DMS53 (cell line): ENCODE measurements around the gene SOX8.
A peak's percentile ranks its signal among the peaks of the same experiment; 100 is the strongest.

ENCODE experiments used
- DNase-seq: peaks from one replicate; lab custom pipeline; 2025; lab: John Stamatoyannopoulos, UW

Gene SOX8

GRCh38 chr16:1008085-1008484, 26.5 kb downstream of the SOX8 start:
- no peak for DNase-seq

DNA sequence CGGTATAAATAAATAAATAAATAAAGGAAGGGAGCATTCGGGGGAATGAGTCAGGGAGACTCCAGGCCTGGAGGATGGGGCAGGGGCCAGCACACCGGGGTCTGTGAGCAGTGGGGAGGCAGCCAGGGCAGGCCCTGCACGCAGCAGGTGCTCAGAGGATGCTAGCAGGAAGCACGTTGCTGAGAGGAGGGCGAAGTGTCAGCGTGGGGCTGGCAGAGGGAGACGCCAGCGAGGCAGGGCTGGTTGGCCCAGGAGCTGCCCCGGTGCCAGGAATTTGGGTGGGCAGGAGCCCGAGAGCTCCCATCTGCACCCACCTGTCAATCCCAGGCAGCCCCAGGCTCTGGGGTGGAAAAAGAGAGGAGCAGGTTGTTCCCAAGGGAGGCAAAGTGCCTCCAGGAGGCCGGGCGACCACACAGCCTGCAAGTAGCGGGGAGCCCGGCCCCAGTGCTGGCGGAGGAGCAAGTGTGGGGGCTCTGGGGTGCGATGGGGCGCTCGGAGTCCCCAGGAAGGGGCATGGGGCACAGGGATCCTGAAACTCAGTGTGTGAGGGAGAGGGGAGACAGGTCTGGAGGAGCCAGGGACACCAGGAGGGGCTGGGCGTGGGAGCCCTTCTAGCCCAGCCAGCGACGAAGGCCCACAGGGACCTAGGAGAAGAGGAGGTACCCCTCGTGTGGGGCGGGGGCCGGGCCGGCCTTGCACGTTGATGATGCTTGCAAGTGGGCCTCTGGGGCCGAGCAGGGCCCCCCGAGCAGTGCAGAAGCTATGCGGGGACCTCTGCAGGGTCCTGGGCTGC, 28.0 kb downstream of the SOX8 start:
- DNase-seq, result no peak

DNA sequence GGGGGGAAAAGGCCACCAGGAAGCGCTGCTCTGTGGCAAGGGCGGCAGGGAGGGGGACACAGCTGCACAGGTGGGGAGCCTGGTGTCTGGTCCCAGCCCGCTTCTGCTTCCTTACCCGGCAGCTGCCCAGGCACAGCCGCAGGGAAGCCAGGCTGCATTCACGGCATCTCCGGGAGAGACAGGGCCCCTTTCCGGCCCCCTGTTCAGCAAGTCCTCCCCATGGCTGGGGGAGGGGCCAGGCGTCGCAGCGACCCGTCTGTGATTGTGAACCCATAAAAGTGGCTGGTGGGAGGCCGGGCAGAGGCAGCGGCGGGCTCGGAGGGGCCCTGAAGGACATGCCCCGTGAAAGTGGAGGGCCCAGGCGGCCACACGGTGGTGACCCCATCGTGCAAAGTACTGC, 28.7 kb downstream of the SOX8 start:
- DNase-seq, result no peak

DNA sequence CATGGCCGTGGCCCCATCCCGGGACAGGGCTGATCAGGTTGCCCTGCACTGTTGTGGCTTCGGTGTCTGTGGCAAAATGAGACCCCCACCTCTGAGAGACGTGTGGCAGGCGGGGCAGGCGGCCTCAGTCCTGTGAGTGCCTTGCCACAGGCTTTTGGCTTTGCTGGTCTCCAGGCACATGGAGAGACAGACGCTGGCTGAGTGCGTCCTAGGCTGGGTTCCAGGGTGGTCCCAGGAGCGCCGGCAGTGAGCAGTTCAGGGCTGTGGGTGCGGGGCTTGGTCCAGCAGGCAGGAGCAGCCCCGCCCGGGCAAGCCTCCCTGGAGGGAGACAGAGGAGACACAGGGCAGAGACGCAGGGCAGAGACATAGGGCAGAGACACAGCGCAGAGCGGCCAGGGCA, 29.2 kb downstream of the SOX8 start:
- DNase-seq, result no peak

GRCh38 chr16:1011316-1012082, 29.9 kb downstream of the SOX8 start:
- DNase-seq, result no peak

GRCh38 chr16:1012135-1012534, 30.6 kb downstream of the SOX8 start:
- no peak for DNase-seq

DNA sequence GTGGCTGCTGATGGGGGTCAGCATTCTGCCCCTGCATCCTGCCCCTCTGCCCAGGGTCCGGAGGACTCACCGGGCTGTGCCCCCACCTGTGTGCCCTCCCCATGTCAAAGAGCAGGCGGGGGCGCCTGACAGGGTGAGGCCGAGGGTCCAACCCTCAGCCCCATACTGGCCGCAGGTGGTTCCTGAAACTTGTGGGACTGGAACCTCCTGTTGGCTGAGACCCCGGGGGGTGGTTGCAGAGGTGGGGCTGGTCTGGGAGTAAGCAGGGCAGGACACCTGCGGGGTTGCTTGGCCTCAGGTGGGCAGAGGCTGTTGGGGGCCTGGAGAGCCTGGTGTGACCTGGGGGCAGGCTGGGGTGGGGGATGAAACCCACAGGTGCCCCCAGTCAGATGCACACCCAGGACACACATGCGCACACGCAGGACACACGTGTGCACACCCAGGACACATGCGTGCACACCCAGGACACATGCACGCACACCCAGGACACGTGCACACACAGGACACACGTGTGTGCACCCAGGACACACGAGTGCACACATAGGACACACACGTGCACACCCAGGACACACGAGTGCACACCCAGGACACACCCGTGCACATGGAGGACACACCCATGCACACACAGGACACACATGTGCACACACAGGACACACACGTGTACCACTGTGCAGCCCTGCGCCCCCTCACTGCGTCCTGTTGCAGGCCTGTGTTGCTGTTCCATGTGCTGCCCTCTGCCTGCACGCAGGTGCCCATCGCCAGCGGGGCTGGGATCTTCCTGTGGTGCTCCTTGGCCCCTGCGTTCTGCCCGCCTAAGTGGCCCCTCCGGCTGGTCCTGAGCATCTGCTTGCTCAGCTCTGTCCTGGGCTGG, 31.4 kb downstream of the SOX8 start:
- DNase-seq, result no peak

DNA sequence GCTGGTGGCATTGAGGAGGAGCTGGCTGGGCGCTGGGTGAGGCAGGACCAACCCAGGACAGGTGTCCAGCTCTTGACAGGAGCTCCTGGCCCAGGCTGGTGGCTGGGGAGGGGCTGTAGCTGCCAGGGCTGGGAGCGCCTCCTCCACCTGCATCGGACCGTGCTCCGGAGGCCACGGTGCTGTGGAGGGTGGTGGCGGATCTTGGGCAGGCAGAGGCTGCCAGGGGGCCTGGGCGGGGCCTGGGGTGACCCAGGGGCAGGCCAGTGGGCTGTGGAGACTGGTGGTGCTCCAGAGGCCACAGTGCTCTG, 32.0 kb downstream of the SOX8 start:
- no peak for DNase-seq

- DNase-seq, result no peak
Observed at GRCh38 chr16:1014221-1014620, 32.7 kb downstream of the SOX8 start.

GRCh38 chr16:1014771-1015495, 33.4 kb downstream of the SOX8 start:
- no peak for DNase-seq

DNA sequence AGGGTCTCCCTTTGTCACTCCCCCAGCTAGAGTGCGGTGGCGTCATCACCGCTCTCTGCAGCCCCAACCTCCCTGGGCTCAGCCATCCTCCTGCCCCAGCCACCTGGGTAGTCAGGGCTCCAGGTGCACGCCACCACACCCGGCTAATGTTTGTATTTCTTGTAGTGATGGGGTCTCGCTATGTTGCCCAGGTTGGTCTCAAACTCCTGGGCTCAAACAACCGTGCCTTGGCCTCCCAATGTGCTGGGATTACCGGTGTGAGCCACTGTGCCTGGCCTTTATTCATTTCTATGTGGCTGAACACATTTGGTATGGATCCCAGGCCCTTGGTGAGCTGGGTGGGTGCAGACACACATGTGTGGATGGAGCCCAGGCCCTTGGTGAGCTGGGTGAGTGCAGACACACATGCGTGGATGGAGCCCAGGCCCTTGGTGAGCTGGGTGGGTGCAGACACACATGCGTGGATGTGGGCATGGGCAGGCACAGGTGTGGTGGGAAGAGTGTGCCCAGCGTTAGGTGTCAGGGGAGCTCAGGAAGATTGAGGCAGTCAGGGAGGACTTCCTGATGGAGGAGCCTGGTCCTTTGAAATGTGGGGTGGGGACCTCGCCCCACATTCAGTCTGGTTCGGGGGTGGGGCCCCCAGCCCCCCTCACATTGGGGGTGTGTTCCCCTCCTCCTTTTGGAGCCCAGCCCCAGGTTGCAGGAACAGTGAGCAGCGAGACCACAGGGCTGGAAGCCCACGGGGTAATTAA, 37.1 kb downstream of the SOX8 start:
- DNase-seq, result no peak

- no peak for DNase-seq
Observed at GRCh38 chr16:1019231-1020090, 37.9 kb downstream of the SOX8 start.

GRCh38 chr16:1020091-1020399, 38.5 kb downstream of the SOX8 start:
- no peak for DNase-seq

- no peak for DNase-seq
Observed at GRCh38 chr16:1020591-1020990, 39.0 kb downstream of the SOX8 start.

DNA sequence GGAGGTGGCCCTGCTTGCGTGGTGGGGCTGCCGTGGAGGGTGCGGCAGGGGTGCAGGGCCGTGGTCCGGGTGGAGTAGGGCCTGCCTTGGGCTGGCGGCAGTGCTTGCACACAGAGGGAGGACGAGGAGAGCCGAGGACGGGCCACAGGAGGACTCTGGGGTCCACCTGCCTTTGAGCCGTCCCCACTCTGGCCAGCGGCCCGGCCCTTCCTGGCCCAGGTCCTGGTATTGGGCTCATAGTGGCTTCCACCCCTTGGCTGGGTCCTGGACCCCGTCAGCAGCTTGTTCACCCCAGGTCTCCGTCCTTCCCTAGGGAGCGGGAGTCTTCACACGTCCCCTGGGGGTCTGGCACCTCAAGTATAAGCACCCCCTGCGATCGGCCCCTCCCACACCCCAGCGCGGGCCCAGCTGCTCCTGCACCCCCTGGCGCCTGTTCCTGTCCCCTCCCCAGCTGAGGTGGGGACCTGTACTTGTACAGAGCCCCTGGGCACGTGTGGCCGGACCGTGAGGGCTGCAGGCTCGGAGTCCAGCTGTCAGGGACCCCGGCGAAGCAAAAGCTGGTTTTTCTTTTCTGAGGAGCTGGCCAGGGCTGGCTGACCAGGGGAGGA, 40.1 kb downstream of the SOX8 start:
- DNase-seq, result no peak

DNA sequence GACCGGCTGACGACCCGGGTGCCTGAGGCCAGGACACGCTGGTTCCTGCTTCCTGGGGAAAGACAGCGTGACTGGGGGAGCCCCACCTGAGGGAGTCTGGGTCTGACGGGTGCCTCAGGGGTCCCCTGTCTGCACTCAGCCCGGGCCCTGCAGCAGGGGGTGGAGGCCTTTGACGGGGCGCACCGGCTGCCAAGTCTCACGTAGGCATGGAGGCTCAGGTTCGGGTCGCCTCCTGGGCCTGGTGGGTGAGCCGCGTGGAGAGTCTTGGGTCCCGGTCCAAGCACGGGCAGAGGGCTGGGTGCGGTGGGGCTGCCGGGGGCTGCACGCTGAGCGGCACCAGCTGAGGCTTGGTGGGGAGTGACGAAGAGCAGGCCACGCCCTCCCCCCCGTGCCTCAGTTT, 40.9 kb downstream of the SOX8 start:
- DNase-seq, result no peak

DNA sequence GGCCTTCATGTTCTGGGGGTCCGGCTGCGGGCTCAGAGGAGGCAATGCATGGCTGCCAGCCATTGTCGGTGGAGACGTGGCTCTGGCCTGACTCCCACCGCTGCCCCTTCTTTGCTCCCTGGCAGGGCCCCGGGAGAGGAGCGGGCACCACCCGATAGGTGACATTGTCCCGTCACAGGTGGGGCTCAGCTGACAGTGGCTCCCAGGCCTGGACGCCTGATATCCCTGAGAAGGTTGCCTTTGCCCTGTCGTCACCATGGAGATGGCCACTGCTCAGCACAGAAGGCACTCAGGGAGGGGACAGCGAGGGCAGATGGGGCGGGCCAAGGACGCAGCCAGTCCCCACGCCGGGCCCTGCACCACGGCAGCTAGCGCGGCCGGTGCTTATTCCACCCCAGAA, 42.6 kb downstream of the SOX8 start:
- DNase-seq, result no peak

DNA sequence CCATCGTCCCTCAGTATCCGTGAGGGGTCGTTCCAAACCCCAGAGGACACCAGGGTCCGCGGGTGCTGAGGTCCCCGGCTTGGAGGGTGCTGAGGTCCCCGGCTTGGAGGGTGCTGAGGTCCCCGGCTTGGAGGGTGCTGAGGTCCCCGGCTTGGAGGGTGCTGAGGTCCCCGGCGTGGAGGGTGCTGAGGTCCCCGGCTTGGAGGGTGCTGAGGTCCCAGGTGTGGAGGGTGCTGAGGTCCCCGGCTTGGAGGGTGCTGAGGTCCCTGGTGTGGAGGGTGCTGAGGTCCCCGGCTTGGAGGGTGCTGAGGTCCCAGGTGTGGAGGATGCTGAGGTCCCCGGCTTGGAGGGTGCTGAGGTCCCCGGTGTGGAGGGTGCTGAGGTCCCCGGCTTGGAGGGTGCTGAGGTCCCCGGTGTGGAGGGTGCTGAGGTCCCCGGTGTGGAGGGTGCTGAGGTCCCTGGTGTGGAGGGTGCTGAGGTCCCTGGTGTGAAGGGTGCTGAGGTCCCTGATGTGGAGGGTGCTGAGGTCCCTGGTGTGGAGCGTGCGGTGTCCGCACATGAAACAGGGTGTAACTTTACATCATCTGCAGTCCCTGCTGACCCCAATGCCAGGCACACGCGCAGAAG, 43.7 kb downstream of the SOX8 start:
- peak; percentile 32 for DNase-seq

DNA sequence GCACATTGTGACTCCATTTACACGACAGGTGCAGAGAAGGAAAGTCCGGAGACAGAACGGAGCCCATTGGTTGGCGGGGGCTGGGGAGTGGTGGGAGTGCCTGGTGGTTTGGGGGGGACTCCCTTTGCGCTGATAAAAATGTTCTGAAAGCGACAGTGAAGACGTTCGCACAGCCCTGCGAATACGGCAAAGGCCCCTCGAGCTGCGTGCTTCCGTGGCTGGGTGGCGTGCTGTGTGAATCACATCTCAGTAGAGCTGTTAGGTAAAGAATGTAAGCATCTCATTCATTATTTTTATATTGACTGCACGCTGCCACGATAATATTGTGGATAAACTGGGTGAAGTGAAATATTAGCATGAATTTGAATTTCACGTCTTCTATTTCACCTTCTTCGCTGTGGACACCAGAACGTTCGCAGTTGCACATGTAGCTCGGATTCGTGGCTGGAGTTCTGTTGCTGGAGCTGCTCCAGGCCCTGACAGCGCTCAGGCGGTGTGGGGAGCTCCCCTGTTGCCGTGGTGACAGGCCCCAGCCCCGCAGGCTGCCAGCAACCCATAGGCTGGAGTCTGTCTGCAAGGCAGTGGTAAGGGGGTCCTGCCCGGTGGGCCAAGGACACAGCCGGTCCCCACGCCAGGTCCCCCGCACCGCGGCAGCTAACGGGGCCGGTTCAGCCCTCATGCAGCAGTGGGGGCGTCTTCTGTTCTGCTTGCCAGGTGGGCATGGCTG, 44.6 kb downstream of the SOX8 start:
- no peak for DNase-seq
